Adrenal gland (tissue), 5 donors: Measurements from ENCODE around the gene PHF23.

Source experiments
- CTCF ChIP-seq, 6 experiments: fragments of 450-650 bp in 4 of 6; fragments of 200-600 bp in 2 of 6; sonication (generic) in 1 of 6; IDR thresholded peaks; 1 replicate in 5 of 6; 2 replicates in 1 of 6; pipeline versions ENCODE4 v1.5.1 to v1.8.0; 2016 to 2021; ENCODE audit warnings: antibody characterized with exemption in 6 of 6, mild to moderate bottlenecking in 2 of 6, moderate library complexity in 1 of 6
- POLR2A ChIP-seq, 2 donors: fragments of 450-650 bp; IDR thresholded peaks; one replicate each; pipeline ENCODE4 v1.6.1; 2017; ENCODE audit warnings: antibody characterized with exemption in 2 of 2, mild to moderate bottlenecking in 2 of 2, moderate library complexity in 1 of 2
- donor health status: DM: no; HTN: no; CAD: no.

- no peak for TF ChIP-seq CTCF (IDR thresholded peaks at IDR 0.05)
- TF ChIP-seq POLR2A (IDR thresholded peaks at IDR 0.05): no peak
Measured at GRCh38 chr17:7248796-7249195, 9.5 kb upstream of the PHF23 start.
